Measurements from ENCODE around the gene ASRGL1. TPM values are rescaled to one million over a fixed set of nuclear protein-coding genes. Genes with fewer than 3 reads are reported as not detected.
"Not testable (repeated sequence)": the region's sequence is repeated elsewhere in the genome, so short reads cannot be mapped to it uniquely, and the experiment has no call there.

ASRGL1 gene
- total RNA-seq, 2 experiments from 2014 or later, result 9.2 to 10.2 TPM

- DNase-seq (ENCODE audit: low spot score), result peak; percentile 58
- TF ChIP-seq EZH2phosphoT487 (IDR thresholded peaks at IDR 0.05; ENCODE audit: borderline replicate concordance, low read depth, low read length) (no peak), CTCF (conservative IDR thresholded peaks at IDR 0.05; ENCODE audit: low read length) (peak; percentile 81)
- H3K4me2 ChIP-seq (ENCODE audit: low read length), result no peak overlapping the region
- H3K4me3 ChIP-seq (ENCODE audit: low read depth, low read length, poor library complexity, severe bottlenecking), result no peak overlapping the region
- H3K36me3 ChIP-seq (ENCODE audit: insufficient read depth, low read length), result no peaks in the 10 kb centered on the region
- no peaks in the 10 kb centered on the region for H4K20me1 ChIP-seq (ENCODE audit: insufficient read depth, low read length)
- peaks cover 5% of the 10 kb centered on the region for H3K4me1 ChIP-seq (ENCODE audit: insufficient read depth, low read length, poor library complexity, severe bottlenecking)
- intact Hi-C loops (cut with micrococcal nuclease; ENCODE audit: unreplicated experiment), result loop anchor here (2.0 kb wide), 1 partner anchor 38 kb away; no protein-coding TSS in a partner anchor
- no peak overlapping the region for H2AFZ ChIP-seq (ENCODE audit: low read length)
- CTCF ChIA-PET (ENCODE audit: unreplicated experiment), result no interaction called here
- H3K9me2 ChIP-seq (ENCODE audit: insufficient read depth, low read length), result no peaks in the 10 kb centered on the region
- POLR2A ChIA-PET, result interaction anchor here (0.6 kb wide), 1 partner anchor 176 kb away, joined by 4 read pairs; no protein-coding TSS in a partner anchor
- H3K27ac ChIP-seq (ENCODE audit: low read depth, low read length, poor library complexity, severe bottlenecking), result no peak overlapping the region
- H3K9me3 ChIP-seq (ENCODE audit: low read length), result no peaks in the 10 kb centered on the region
- no peaks in the 10 kb centered on the region for H3K79me2 ChIP-seq (ENCODE audit: insufficient read depth, low read depth, low read length)
- no TSS peak for BruUV-seq (replicated peaks)
These were observed 3.1 kb downstream of the ASRGL1 start for GRCh38 chr11:62340269-62340901.

- H3K4me3 ChIP-seq (ENCODE audit: low read depth, low read length, poor library complexity, severe bottlenecking), result no peak overlapping the region
- H3K9me3 ChIP-seq (ENCODE audit: low read length), result no peaks in the 10 kb centered on the region
- peaks cover 5% of the 10 kb centered on the region for H3K4me1 ChIP-seq (ENCODE audit: insufficient read depth, low read length, poor library complexity, severe bottlenecking)
- no peaks in the 10 kb centered on the region for H3K79me2 ChIP-seq (ENCODE audit: insufficient read depth, low read depth, low read length)
- no peaks in the 10 kb centered on the region for H3K9me2 ChIP-seq (ENCODE audit: insufficient read depth, low read length)
- H4K20me1 ChIP-seq (ENCODE audit: insufficient read depth, low read length), result no peaks in the 10 kb centered on the region
- no peak for DNase-seq (ENCODE audit: low spot score)
- intact Hi-C loops (cut with micrococcal nuclease; ENCODE audit: unreplicated experiment), result loop anchor here (2.0 kb wide), 1 partner anchor 37 kb away; no protein-coding TSS in a partner anchor
- no peak overlapping the region for H3K4me2 ChIP-seq (ENCODE audit: low read length)
- no peaks in the 10 kb centered on the region for H3K36me3 ChIP-seq (ENCODE audit: insufficient read depth, low read length)
- POLR2A ChIA-PET, result no interaction called here
- CTCF ChIA-PET (ENCODE audit: unreplicated experiment), result no interaction called here
- BruUV-seq (replicated peaks), result no TSS peak
- no peak overlapping the region for H2AFZ ChIP-seq (ENCODE audit: low read length)
- no peak for TF ChIP-seq CTCF (conservative IDR thresholded peaks at IDR 0.05; ENCODE audit: low read length)
- TF ChIP-seq EZH2phosphoT487 (IDR thresholded peaks at IDR 0.05; ENCODE audit: borderline replicate concordance, low read depth, low read length), result no peak
- H3K27ac ChIP-seq (ENCODE audit: low read depth, low read length, poor library complexity, severe bottlenecking), result no peak overlapping the region
These were observed 4.3 kb downstream of the ASRGL1 start for GRCh38 chr11:62341588-62341987.

- H3K36me3 ChIP-seq (ENCODE audit: insufficient read depth, low read length); H4K20me1 ChIP-seq (ENCODE audit: insufficient read depth, low read length); H3K27ac ChIP-seq (ENCODE audit: low read depth, low read length, poor library complexity, severe bottlenecking); H3K9me2 ChIP-seq (ENCODE audit: insufficient read depth, low read length); H3K9me3 ChIP-seq (ENCODE audit: low read length); H3K4me3 ChIP-seq (ENCODE audit: low read depth, low read length, poor library complexity, severe bottlenecking); H3K79me2 ChIP-seq (ENCODE audit: insufficient read depth, low read depth, low read length); intact Hi-C loops (cut with micrococcal nuclease; ENCODE audit: unreplicated experiment); DNase-seq (ENCODE audit: low spot score); H3K4me1 ChIP-seq (ENCODE audit: insufficient read depth, low read length, poor library complexity, severe bottlenecking); BruUV-seq (replicated peaks); H2AFZ ChIP-seq (ENCODE audit: low read length); H3K4me2 ChIP-seq (ENCODE audit: low read length); CTCF ChIA-PET (ENCODE audit: unreplicated experiment): not testable (repeated sequence)
- POLR2A ChIA-PET, result interaction anchor here (0.5 kb wide), 1 partner anchor 28 kb away, joined by 4 read pairs; no protein-coding TSS in a partner anchor
These were observed 6.5 kb downstream of the ASRGL1 start for GRCh38 chr11:62343646-62344190.

Measured in OCI-LY7 (cell line).